SK-N-MC (cell line): ENCODE results near the gene PPP2R2B.

Source experiments
- EZH2 ChIP-seq: fragments of 200-600 bp; sonication (generic); IDR thresholded peaks from one replicate; pipeline ENCODE4 v1.6.1; 2017; ENCODE audit warnings: antibody characterized with exemption
- FOXP2 ChIP-seq: optimal IDR thresholded peaks from 2 replicates; pipeline ENCODE3; 2011; ENCODE audit warnings: mild to moderate bottlenecking, moderate library complexity; ENCODE audit not compliant: insufficient read depth; ENCODE audit errors: extremely low read length, control extremely low read depth
- POLR2AphosphoS5 ChIP-seq: IDR thresholded peaks from 2 replicates; pipeline ENCODE4 v1.6.1; 2012; ENCODE audit warnings: mild to moderate bottlenecking, low read depth, low read length, borderline replicate concordance

- TF ChIP-seq POLR2AphosphoS5 (no peak), EZH2 (no peak), FOXP2 (no peak)
Measured at GRCh38 chr5:146888351-146888978, 9.9 kb upstream of the PPP2R2B start.
